Hematopoietic multipotent progenitor cell treated with erythropoietin and hydrocortisone succinate and interleukin-3 and kit ligand, for 8 days (in vitro differentiated cells): ENCODE data around the gene SLC35F3.
"Not testable (repeated sequence)": the region's sequence is repeated elsewhere in the genome, so short reads cannot be mapped to it uniquely, and the experiment has no call there.

Experiments used
- DNase-seq: peaks from one replicate; pipeline ENCODE4 v3.0.0-alpha.2; 2015

Gene SLC35F3

GRCh38 chr1:234231061-234231892 is 326.8 kb downstream of the SLC35F3 start:
- no peak for DNase-seq

- DNase-seq: no peak
Measured at GRCh38 chr1:234231893-234232276, 327.4 kb downstream of the SLC35F3 start.

- DNase-seq: no peak
Measured at GRCh38 chr1:234234199-234234598, 329.7 kb downstream of the SLC35F3 start.

GRCh38 chr1:234235434-234235881 is 331.0 kb downstream of the SLC35F3 start:
- DNase-seq: no peak

- DNase-seq: no peak
Measured at GRCh38 chr1:234237393-234237792, 332.9 kb downstream of the SLC35F3 start.

GRCh38 chr1:234238060-234238459 is 333.6 kb downstream of the SLC35F3 start:
- no peak for DNase-seq

GRCh38 chr1:234239515-234239914 is 335.0 kb downstream of the SLC35F3 start:
- no peak for DNase-seq

GRCh38 chr1:234239936-234240335 is 335.5 kb downstream of the SLC35F3 start:
- DNase-seq: no peak

- DNase-seq: no peak
Measured at GRCh38 chr1:234240680-234241079, 336.2 kb downstream of the SLC35F3 start.

- no peak for DNase-seq
Measured at GRCh38 chr1:234241941-234242490, 337.5 kb downstream of the SLC35F3 start.

GRCh38 chr1:234243521-234244260 is 339.2 kb downstream of the SLC35F3 start:
- DNase-seq: no peak

- no peak for DNase-seq
Measured at GRCh38 chr1:234244482-234244881, 340.0 kb downstream of the SLC35F3 start.

GRCh38 chr1:234246638-234247116 is 342.2 kb downstream of the SLC35F3 start:
- no peak for DNase-seq

GRCh38 chr1:234247746-234248145 is 343.3 kb downstream of the SLC35F3 start:
- not testable (repeated sequence) for DNase-seq

GRCh38 chr1:234250747-234251146 is 346.3 kb downstream of the SLC35F3 start:
- no peak for DNase-seq

GRCh38 chr1:234253732-234254131 is 349.3 kb downstream of the SLC35F3 start:
- no peak for DNase-seq

GRCh38 chr1:234256359-234256758 is 351.9 kb downstream of the SLC35F3 start:
- no peak for DNase-seq

- no peak for DNase-seq
Measured at GRCh38 chr1:234258071-234258470, 353.6 kb downstream of the SLC35F3 start.

GRCh38 chr1:234260578-234260977 is 356.1 kb downstream of the SLC35F3 start:
- no peak for DNase-seq

GRCh38 chr1:234261545-234261944 is 357.1 kb downstream of the SLC35F3 start:
- no peak for DNase-seq

GRCh38 chr1:234262007-234262753 is 357.7 kb downstream of the SLC35F3 start:
- no peak for DNase-seq

- DNase-seq: no peak
Measured at GRCh38 chr1:234262754-234263105, 358.3 kb downstream of the SLC35F3 start.

- no peak for DNase-seq
Measured at GRCh38 chr1:234264832-234265231, 360.4 kb downstream of the SLC35F3 start.
